DND-41 (cell line): Measurements from ENCODE around the gene MED13.

Experiments used
- ATAC-seq: fragments of 200-7000 bp; cut with Tn5 transposase; 3 replicates; pipeline ENCODE4 v1.9.1; 2021; ENCODE audit warnings: low read depth; ENCODE audit not compliant: insufficient read depth
- DNase-seq: peaks from one replicate; pipeline ENCODE4 v3.0.0-alpha.2; 2020
- H2AFZ ChIP-seq: 2 replicates; pipeline ENCODE4 v1.6.0; 2012; ENCODE audit warnings: low read depth, low read length
- H3K27ac ChIP-seq: 2 replicates; pipeline ENCODE4 v1.5.1; 2012; ENCODE audit warnings: low read length, inconsistent platforms
- H3K27me3 ChIP-seq: fragments of 200-600 bp; sonication (generic); 2 replicates; pipeline ENCODE4 v1.6.0; 2012; ENCODE audit warnings: low read length, mild to moderate bottlenecking, inconsistent platforms; ENCODE audit not compliant: insufficient read depth, poor library complexity
- H3K36me3 ChIP-seq: 2 replicates; pipeline ENCODE4 v1.5.1; 2012; ENCODE audit warnings: low read length, inconsistent platforms; ENCODE audit not compliant: insufficient read depth
- H3K4me1 ChIP-seq: 2 replicates; pipeline ENCODE4 v1.5.1; 2012; ENCODE audit warnings: mild to moderate bottlenecking, low read length; ENCODE audit not compliant: insufficient read depth
- H3K4me2 ChIP-seq: 2 replicates; pipeline ENCODE4 v1.6.0; 2012; ENCODE audit warnings: mild to moderate bottlenecking, moderate library complexity, low read length, inconsistent platforms; ENCODE audit not compliant: insufficient read depth
- H3K4me3 ChIP-seq, 2 experiments: fragments of 200-600 bp in 1 of 2; shearing (Covaris generic) in 1 of 2; 2 replicates each; pipeline ENCODE4 v1.5.1; 2012 to 2016; ENCODE audit warnings: inconsistent platforms in 2 of 2, low read length in 2 of 2, mild to moderate bottlenecking in 2 of 2, low read depth in 1 of 2, moderate library complexity in 1 of 2
- H3K79me2 ChIP-seq: 2 replicates; pipeline ENCODE4 v1.6.0; 2012; ENCODE audit warnings: low read length, inconsistent platforms; ENCODE audit not compliant: insufficient read depth
- H3K9ac ChIP-seq: 2 replicates; pipeline ENCODE4 v1.6.0; 2012; ENCODE audit warnings: low read depth, mild to moderate bottlenecking, inconsistent platforms, low read length, moderate library complexity
- H3K9me3 ChIP-seq: 2 replicates; pipeline ENCODE4 v1.5.1; 2012; ENCODE audit warnings: low read length, moderate library complexity, mild to moderate bottlenecking, inconsistent platforms; ENCODE audit not compliant: insufficient read depth, severe bottlenecking
- H4K20me1 ChIP-seq: 2 replicates; pipeline ENCODE4 v1.6.0; 2012; ENCODE audit warnings: low read length; ENCODE audit not compliant: insufficient read depth
- EZH2 ChIP-seq: IDR thresholded peaks from 3 replicates; pipeline ENCODE4 v1.6.1; 2012; ENCODE audit warnings: borderline replicate concordance, low read depth, mild to moderate bottlenecking, moderate library complexity, low read length, inconsistent platforms; ENCODE audit not compliant: severe bottlenecking
- TF ChIP-seq, protein P1 (sequence below): IDR thresholded peaks from 2 replicates; pipeline ENCODE4 v1.5.1; 2012; ENCODE audit warnings: borderline replicate concordance, low read length, moderate library complexity, mild to moderate bottlenecking; ENCODE audit not compliant: poor library complexity, severe bottlenecking; ENCODE audit errors: extremely low read depth

The MED13 gene

DNA sequence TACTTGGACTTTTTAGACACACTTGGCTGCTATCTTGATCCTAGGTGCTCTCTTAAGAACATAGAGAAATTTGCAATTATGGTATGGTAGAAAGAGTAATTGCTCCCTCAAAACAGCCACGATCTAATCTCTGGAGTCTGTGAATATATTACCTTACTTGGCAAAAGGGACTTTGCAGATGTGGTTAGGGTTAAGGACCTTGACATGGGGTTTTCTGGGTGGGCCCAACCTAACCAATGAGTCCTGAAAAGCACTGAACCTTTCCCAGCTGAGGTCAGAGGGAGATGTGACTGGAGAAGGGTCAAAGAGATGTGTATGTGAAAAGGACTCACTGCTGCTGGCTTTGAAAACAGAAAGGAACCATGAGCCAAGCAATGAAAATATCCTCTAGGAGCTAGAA is 26.7 kb upstream of the MED13 start:
- no peaks in the 10 kb centered on the region for H3K9me3 ChIP-seq
- H3K79me2 ChIP-seq = no peaks in the 10 kb centered on the region
- DNase-seq = no peak
- H2AFZ ChIP-seq = no peak overlapping the region
- no peaks in the 10 kb centered on the region for H4K20me1 ChIP-seq
- no peaks in the 10 kb centered on the region for H3K36me3 ChIP-seq
- H3K4me3 ChIP-seq = no peak overlapping the region
- TF ChIP-seq, protein P1, sequence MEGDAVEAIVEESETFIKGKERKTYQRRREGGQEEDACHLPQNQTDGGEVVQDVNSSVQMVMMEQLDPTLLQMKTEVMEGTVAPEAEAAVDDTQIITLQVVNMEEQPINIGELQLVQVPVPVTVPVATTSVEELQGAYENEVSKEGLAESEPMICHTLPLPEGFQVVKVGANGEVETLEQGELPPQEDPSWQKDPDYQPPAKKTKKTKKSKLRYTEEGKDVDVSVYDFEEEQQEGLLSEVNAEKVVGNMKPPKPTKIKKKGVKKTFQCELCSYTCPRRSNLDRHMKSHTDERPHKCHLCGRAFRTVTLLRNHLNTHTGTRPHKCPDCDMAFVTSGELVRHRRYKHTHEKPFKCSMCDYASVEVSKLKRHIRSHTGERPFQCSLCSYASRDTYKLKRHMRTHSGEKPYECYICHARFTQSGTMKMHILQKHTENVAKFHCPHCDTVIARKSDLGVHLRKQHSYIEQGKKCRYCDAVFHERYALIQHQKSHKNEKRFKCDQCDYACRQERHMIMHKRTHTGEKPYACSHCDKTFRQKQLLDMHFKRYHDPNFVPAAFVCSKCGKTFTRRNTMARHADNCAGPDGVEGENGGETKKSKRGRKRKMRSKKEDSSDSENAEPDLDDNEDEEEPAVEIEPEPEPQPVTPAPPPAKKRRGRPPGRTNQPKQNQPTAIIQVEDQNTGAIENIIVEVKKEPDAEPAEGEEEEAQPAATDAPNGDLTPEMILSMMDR = no peak
- no peak for TF ChIP-seq EZH2
- H3K27me3 ChIP-seq = no peaks in the 10 kb centered on the region
- no peak for ATAC-seq
- H3K27ac ChIP-seq = no peak overlapping the region
- H3K9ac ChIP-seq = no peak overlapping the region
- no peak overlapping the region for H3K4me2 ChIP-seq
- no peaks in the 10 kb centered on the region for H3K4me1 ChIP-seq

DNA sequence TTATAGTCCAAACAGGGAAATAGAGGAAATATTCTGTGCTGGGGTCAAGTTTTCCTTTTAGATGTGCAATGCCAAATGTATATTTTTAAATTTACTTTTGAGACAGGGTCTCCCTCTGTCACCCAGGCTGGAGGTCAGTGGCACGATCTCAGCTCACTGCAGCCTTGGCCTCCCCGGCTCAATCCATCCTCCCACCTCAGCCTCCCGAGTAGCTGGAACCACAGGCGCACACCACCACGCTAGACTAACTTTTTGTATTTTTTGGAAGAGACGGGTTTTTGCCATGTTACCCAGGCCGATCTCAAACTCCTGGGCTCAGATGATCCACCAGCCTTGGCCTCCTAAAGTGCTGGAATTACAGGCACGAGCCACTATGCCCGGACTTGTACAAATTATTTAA is 25.8 kb upstream of the MED13 start:
- no peaks in the 10 kb centered on the region for H4K20me1 ChIP-seq
- TF ChIP-seq EZH2 = no peak
- TF ChIP-seq, protein P1 = no peak
- H2AFZ ChIP-seq = no peak overlapping the region
- H3K27ac ChIP-seq = no peak overlapping the region
- no peak overlapping the region for H3K4me3 ChIP-seq
- no peaks in the 10 kb centered on the region for H3K9me3 ChIP-seq
- no peaks in the 10 kb centered on the region for H3K79me2 ChIP-seq
- no peak overlapping the region for H3K9ac ChIP-seq
- H3K27me3 ChIP-seq = no peaks in the 10 kb centered on the region
- ATAC-seq = no peak
- no peaks in the 10 kb centered on the region for H3K36me3 ChIP-seq
- DNase-seq = no peak
- H3K4me2 ChIP-seq = no peak overlapping the region
- H3K4me1 ChIP-seq = no peaks in the 10 kb centered on the region

DNA sequence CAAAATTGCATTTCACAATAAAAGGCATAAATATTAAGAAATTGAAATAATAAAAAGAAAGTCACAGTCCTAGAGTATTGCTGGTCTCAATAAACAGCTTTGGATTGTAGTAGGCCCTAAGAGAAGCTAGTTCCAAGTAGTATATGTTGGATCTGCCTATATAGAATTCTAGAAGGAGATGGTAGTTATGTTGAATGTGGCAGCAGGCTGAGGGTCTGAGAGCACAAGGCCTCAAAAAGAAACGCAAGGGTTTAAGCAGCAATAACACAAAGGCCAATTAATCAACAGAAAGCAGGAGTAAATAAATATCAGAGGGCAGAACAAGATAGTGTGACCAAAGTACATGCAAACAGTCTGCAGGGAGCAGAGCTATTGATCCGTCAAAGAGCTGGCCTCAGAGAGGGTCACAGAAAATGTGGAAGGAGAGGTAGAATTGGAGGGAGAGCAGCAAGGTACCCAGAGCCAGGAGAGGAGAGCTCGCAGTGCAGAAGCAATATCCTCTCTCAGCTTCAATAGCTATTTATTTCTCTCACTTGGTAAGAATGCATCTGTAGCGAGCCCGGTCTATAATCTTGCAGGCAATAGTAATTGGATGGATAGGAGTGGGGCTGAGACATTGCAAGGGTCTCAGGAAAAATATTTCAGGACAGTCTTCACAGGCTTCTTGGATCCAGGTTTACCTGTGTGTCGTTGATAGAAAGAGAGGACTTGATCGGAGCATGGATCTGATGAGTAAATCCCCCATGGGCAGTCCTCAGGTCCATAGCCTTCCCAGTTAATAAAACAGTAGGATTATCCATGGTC is 25.1 kb upstream of the MED13 start:
- no peak overlapping the region for H3K4me3 ChIP-seq
- H3K27me3 ChIP-seq = no peaks in the 10 kb centered on the region
- ATAC-seq (no peak), DNase-seq (no peak)
- no peaks in the 10 kb centered on the region for H3K4me1 ChIP-seq
- H3K9ac ChIP-seq = no peak overlapping the region
- H3K79me2 ChIP-seq = no peaks in the 10 kb centered on the region
- TF ChIP-seq EZH2 = no peak
- TF ChIP-seq, protein P1 = no peak
- H3K9me3 ChIP-seq = no peaks in the 10 kb centered on the region
- H3K27ac ChIP-seq = no peak overlapping the region
- H3K36me3 ChIP-seq = no peaks in the 10 kb centered on the region
- H4K20me1 ChIP-seq = no peaks in the 10 kb centered on the region
- no peak overlapping the region for H3K4me2 ChIP-seq
- no peak overlapping the region for H2AFZ ChIP-seq

DNA sequence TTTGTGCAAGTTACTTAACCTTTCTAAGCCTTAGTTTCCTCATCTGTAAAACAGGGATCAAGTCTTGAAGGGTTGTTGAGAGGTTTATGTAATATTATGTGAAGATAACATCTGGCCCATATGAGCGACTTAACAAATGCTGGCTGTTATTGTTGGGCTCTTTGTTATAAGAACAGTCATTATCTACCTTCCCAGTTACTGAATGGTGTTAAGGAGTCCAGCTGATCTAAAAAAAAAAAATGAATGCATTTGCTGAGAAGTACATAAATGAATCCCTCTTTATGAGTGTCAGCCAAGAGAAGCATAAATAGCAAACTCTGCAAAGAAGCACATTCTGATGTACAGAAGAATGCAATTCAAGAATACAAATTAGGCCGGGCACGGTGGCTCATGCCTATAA is 24.3 kb upstream of the MED13 start:
- no peak overlapping the region for H3K4me3 ChIP-seq
- TF ChIP-seq EZH2 = no peak
- TF ChIP-seq, protein P1 = no peak
- no peaks in the 10 kb centered on the region for H3K36me3 ChIP-seq
- no peaks in the 10 kb centered on the region for H3K4me1 ChIP-seq
- H3K27ac ChIP-seq = no peak overlapping the region
- H3K79me2 ChIP-seq = no peaks in the 10 kb centered on the region
- no peak overlapping the region for H3K4me2 ChIP-seq
- H4K20me1 ChIP-seq = no peaks in the 10 kb centered on the region
- no peak overlapping the region for H3K9ac ChIP-seq
- H2AFZ ChIP-seq = no peak overlapping the region
- no peaks in the 10 kb centered on the region for H3K9me3 ChIP-seq
- DNase-seq (no peak), ATAC-seq (no peak)
- H3K27me3 ChIP-seq = no peaks in the 10 kb centered on the region
